Mesenchymal stem cell (in vitro differentiated cells and primary cell): ENCODE measurements around the gene SLC16A10.

Experiments used
- DNase-seq: peaks from one replicate; pipeline ENCODE4 v3.0.0-alpha.2; 2013
- H2AFZ ChIP-seq: one replicate; pipeline ENCODE4 v1.6.1; 2013; ENCODE audit warnings: low read depth, mild to moderate bottlenecking, control low read depth, inconsistent platforms, low read length, moderate library complexity
- H2AK5ac ChIP-seq: 2 replicates; pipeline ENCODE4 v1.6.1; 2013; ENCODE audit warnings: low read length, moderate library complexity, mild to moderate bottlenecking, inconsistent platforms; ENCODE audit not compliant: severe bottlenecking
- H2BK120ac ChIP-seq: one replicate; pipeline ENCODE4 v1.6.1; 2013; ENCODE audit warnings: low read depth, mild to moderate bottlenecking, inconsistent platforms, low read length, moderate library complexity
- H2BK12ac ChIP-seq, 2 experiments: one replicate each; pipeline ENCODE4 v1.6.1; 2013; ENCODE audit warnings: inconsistent platforms in 2 of 2, low read length in 2 of 2, mild to moderate bottlenecking in 2 of 2, moderate library complexity in 2 of 2, control low read depth in 1 of 2
- H2BK15ac ChIP-seq: one replicate; pipeline ENCODE4 v1.6.1; 2013; ENCODE audit warnings: mild to moderate bottlenecking, low read depth, inconsistent platforms; ENCODE audit not compliant: poor library complexity, severe bottlenecking
- H2BK5ac ChIP-seq: 2 replicates; pipeline ENCODE4 v1.6.1; 2013; ENCODE audit warnings: low read depth, mild to moderate bottlenecking, low read length, control low read depth, inconsistent platforms; ENCODE audit not compliant: poor library complexity, severe bottlenecking
- H3K14ac ChIP-seq, 2 experiments: one replicate each; pipeline ENCODE4 v1.6.1; 2013; ENCODE audit warnings: inconsistent platforms in 2 of 2, low read length in 2 of 2, control low read depth in 1 of 2, mild to moderate bottlenecking in 1 of 2, moderate library complexity in 1 of 2
- H3K18ac ChIP-seq, 2 experiments: one replicate each; pipeline ENCODE4 v1.6.1; 2013; ENCODE audit warnings: inconsistent platforms in 2 of 2, low read length in 2 of 2, control low read depth in 1 of 2, low read depth in 1 of 2, mild to moderate bottlenecking in 1 of 2
- H3K23ac ChIP-seq, 2 experiments: one replicate each; pipeline ENCODE4 v1.6.1; 2013; ENCODE audit warnings: inconsistent platforms in 2 of 2, low read length in 2 of 2, mild to moderate bottlenecking in 2 of 2, moderate library complexity in 2 of 2, control low read depth in 1 of 2
- H3K27ac ChIP-seq: 2 replicates; pipeline ENCODE4 v1.5.1; 2013; ENCODE audit warnings: mild to moderate bottlenecking, moderate library complexity, low read length, control low read depth, inconsistent platforms; ENCODE audit not compliant: poor library complexity, severe bottlenecking
- H3K27me3 ChIP-seq, 2 experiments: 2 replicates each; pipeline versions ENCODE4 v1.6.1 to v1.7.0; 2013; ENCODE audit warnings: low read length in 2 of 2, mild to moderate bottlenecking in 2 of 2, moderate library complexity in 2 of 2, control low read depth in 1 of 2, inconsistent platforms in 1 of 2; ENCODE audit not compliant: control insufficient read depth in 1 of 2, insufficient read depth in 1 of 2
- H3K36me3 ChIP-seq, 2 experiments: 2 replicates each; pipeline versions ENCODE4 v1.6.1 to v1.7.0; 2013; ENCODE audit warnings: low read length in 2 of 2, control low read depth in 1 of 2, inconsistent platforms in 1 of 2, low read depth in 1 of 2, mild to moderate bottlenecking in 1 of 2; ENCODE audit not compliant: insufficient read depth in 2 of 2, control insufficient read depth in 1 of 2
- H3K4ac ChIP-seq, 2 experiments: one replicate each; pipeline ENCODE4 v1.6.1; 2013; ENCODE audit warnings: inconsistent platforms in 2 of 2, low read length in 2 of 2, mild to moderate bottlenecking in 2 of 2, moderate library complexity in 2 of 2, control low read depth in 1 of 2, low read depth in 1 of 2
- H3K4me1 ChIP-seq: 2 replicates; pipeline ENCODE4 v1.6.1; 2013; ENCODE audit warnings: low read depth, low read length, control low read depth; ENCODE audit not compliant: control insufficient read depth, insufficient read depth
- H3K4me2 ChIP-seq: 2 replicates; pipeline ENCODE4 v1.6.1; 2013; ENCODE audit warnings: low read length, mild to moderate bottlenecking, inconsistent platforms; ENCODE audit not compliant: poor library complexity, severe bottlenecking
- H3K4me3 ChIP-seq, 2 experiments: 2 replicates each; pipeline versions ENCODE4 v1.5.1 to v1.7.0; 2013; ENCODE audit warnings: low read length in 2 of 2, mild to moderate bottlenecking in 2 of 2, control low read depth in 1 of 2, low read depth in 1 of 2; ENCODE audit not compliant: insufficient read depth in 1 of 2
- H3K79me1 ChIP-seq: replicated peaks from 2 replicates; pipeline ENCODE4 v1.6.1; 2013; ENCODE audit warnings: mild to moderate bottlenecking, control low read depth, low read length, inconsistent platforms; ENCODE audit not compliant: poor library complexity, severe bottlenecking
- H3K9ac ChIP-seq: 2 replicates; pipeline ENCODE4 v1.7.0; 2013; ENCODE audit warnings: mild to moderate bottlenecking, low read length, moderate library complexity
- H3K9me3 ChIP-seq: 2 replicates; pipeline ENCODE4 v1.7.0; 2013; ENCODE audit warnings: mild to moderate bottlenecking, low read length; ENCODE audit not compliant: control insufficient read depth
- H4K8ac ChIP-seq: one replicate; pipeline ENCODE4 v1.6.1; 2013; ENCODE audit warnings: inconsistent platforms, mild to moderate bottlenecking, low read length, moderate library complexity
- H4K91ac ChIP-seq: one replicate; pipeline ENCODE4 v1.6.1; 2013; ENCODE audit warnings: mild to moderate bottlenecking, low read length, inconsistent platforms
- WGBS: methylation state at CpG from one replicate; pipeline ENCODE4 v1.1.7; 2013; ENCODE audit warnings: mixed read lengths; 5-methylcytosine and 5-hydroxymethylcytosine counted together

SLC16A10 gene

GRCh38 chr6:111248789-111249188 is 161.5 kb downstream of the SLC16A10 start:
- no peak overlapping the region for H3K14ac ChIP-seq

GRCh38 chr6:111250791-111251354 is 163.6 kb downstream of the SLC16A10 start:
- H3K9ac ChIP-seq: no peak overlapping the region
- H3K18ac ChIP-seq: no peak overlapping the region
- H3K9me3 ChIP-seq: no peaks in the 10 kb centered on the region
- no peak overlapping the region for H3K14ac ChIP-seq
- H3K23ac ChIP-seq: no peak overlapping the region
- no peak overlapping the region for H3K27ac ChIP-seq
- no peaks in the 10 kb centered on the region for H3K4me1 ChIP-seq
- H4K91ac ChIP-seq: no peak overlapping the region
- no peak overlapping the region for H3K4ac ChIP-seq
- no peak overlapping the region for H2AK5ac ChIP-seq
- H2BK5ac ChIP-seq: no peak overlapping the region
- no peaks in the 10 kb centered on the region for H3K36me3 ChIP-seq
- H2BK15ac ChIP-seq: no peak overlapping the region
- no peak for DNase-seq
- peaks cover 0 to 7% of the 10 kb centered on the region in 2 experiments for H3K27me3 ChIP-seq
- H2BK12ac ChIP-seq: no peak overlapping the region
- no peaks in the 10 kb centered on the region for H3K79me1 ChIP-seq
- no peak overlapping the region for H4K8ac ChIP-seq
- H3K4me3 ChIP-seq: no peak overlapping the region
- 77% methylated on average over 3 of the region's 4 CpGs for WGBS
- no peak overlapping the region for H3K4me2 ChIP-seq
- H2AFZ ChIP-seq: no peak overlapping the region
- no peak overlapping the region for H2BK120ac ChIP-seq

More at GRCh38 chr6:111248789-111249188, 161.5 kb downstream of the SLC16A10 start:
- H3K27me3 ChIP-seq: peaks cover 0 to 1% of the 10 kb centered on the region in 2 experiments
- H2BK5ac ChIP-seq: no peak overlapping the region
- H4K91ac ChIP-seq: no peak overlapping the region
- no peak overlapping the region for H3K4me3 ChIP-seq
- H3K79me1 ChIP-seq: no peaks in the 10 kb centered on the region
- no peak overlapping the region for H3K4me2 ChIP-seq
- no peak overlapping the region for H3K9ac ChIP-seq
- no peak overlapping the region for H3K27ac ChIP-seq
- DNase-seq: no peak
- no peak overlapping the region for H4K8ac ChIP-seq
- no peak overlapping the region for H2BK120ac ChIP-seq
- no peak overlapping the region for H2AK5ac ChIP-seq
- H2AFZ ChIP-seq: no peak overlapping the region
- H3K23ac ChIP-seq: no peak overlapping the region
- no peak overlapping the region for H3K18ac ChIP-seq
- H3K36me3 ChIP-seq: no peaks in the 10 kb centered on the region
- H3K4me1 ChIP-seq: no peaks in the 10 kb centered on the region
- H3K4ac ChIP-seq: no peak overlapping the region
- H2BK15ac ChIP-seq: no peak overlapping the region
- H2BK12ac ChIP-seq: no peak overlapping the region
- H3K9me3 ChIP-seq: no peaks in the 10 kb centered on the region

DNA sequence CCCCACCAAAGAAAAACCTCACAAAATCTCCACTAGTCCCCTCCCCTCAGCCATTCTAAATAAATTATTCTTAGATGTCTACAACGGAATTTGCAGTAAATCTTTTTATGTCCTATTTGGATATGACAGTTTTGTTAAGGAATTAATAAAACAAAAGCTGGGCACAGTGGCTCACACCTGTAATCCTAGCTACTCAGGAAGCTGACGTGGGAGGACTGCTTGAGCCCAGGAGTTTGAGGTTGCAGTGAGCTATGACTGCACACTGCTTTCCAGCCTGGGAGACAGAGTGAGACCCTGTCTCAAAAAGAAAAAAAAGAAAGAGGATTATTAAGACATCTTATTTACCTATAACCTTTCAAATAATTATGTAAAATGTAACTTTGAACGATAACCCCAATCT is 165.4 kb downstream of the SLC16A10 start:
- H2AFZ ChIP-seq: no peak overlapping the region
- H2AK5ac ChIP-seq: no peak overlapping the region
- H4K8ac ChIP-seq: no peak overlapping the region
- WGBS: 83% methylated on average over 1 of the region's 3 CpGs
- H3K18ac ChIP-seq: no peak overlapping the region
- no peaks in the 10 kb centered on the region for H3K79me1 ChIP-seq
- no peaks in the 10 kb centered on the region for H3K9me3 ChIP-seq
- peaks cover 0 to 7% of the 10 kb centered on the region in 2 experiments for H3K27me3 ChIP-seq
- H2BK15ac ChIP-seq: no peak overlapping the region
- no peak overlapping the region for H3K4me3 ChIP-seq
- no peaks in the 10 kb centered on the region for H3K4me1 ChIP-seq
- H4K91ac ChIP-seq: no peak overlapping the region
- H3K4ac ChIP-seq: no peak overlapping the region
- no peak overlapping the region for H3K14ac ChIP-seq
- no peak overlapping the region for H2BK12ac ChIP-seq
- H3K9ac ChIP-seq: no peak overlapping the region
- DNase-seq: no peak
- no peak overlapping the region for H3K4me2 ChIP-seq
- H2BK5ac ChIP-seq: no peak overlapping the region
- no peak overlapping the region for H2BK120ac ChIP-seq
- H3K27ac ChIP-seq: no peak overlapping the region
- no peaks in the 10 kb centered on the region for H3K36me3 ChIP-seq
- no peak overlapping the region for H3K23ac ChIP-seq

DNA sequence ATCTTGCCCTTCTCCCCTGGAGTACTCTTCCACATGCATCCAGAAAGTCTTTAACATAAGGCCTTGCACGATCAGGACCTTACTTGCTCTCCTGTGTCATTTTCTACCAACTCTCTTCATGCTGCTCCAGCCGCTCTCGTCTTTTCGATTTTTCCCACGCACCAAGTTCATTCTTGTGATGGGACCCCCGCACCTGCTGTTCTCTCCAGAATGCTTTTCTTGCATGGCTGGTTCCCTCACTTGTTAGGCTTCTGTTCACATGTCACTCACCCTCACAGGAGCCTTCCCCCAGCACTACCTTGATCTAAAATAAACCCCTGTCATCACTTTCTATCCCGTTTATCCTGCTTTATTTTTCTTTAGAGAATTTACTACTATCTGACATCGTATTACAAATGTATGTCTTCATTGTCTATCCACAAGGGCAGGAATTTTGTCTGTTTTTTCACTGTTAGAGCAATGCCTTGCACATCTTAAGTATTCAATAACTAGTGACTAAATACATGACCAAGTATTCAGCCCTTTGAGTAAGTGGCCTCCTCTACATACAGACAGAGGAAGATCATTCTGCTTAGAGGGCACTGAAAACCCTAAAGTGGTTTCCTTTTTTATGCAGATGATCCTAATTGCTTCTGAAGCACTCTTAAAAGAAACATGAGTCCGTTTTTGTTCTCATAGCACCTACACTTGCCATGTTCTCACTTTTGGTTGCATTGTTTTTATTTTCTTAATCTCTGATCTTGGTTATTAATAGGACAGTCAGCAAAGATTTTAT is 166.9 kb downstream of the SLC16A10 start:
- no peak overlapping the region for H2AK5ac ChIP-seq
- H2BK5ac ChIP-seq: no peak overlapping the region
- no peak overlapping the region for H3K27ac ChIP-seq
- no peak overlapping the region for H3K4me3 ChIP-seq
- no peak overlapping the region for H3K4me2 ChIP-seq
- WGBS: 60% methylated on average over 9 of the region's 9 CpGs
- H3K9me3 ChIP-seq: no peaks in the 10 kb centered on the region
- no peak overlapping the region for H3K4ac ChIP-seq
- H2AFZ ChIP-seq: no peak overlapping the region
- H3K23ac ChIP-seq: no peak overlapping the region
- no peak overlapping the region for H4K8ac ChIP-seq
- H2BK120ac ChIP-seq: no peak overlapping the region
- peaks cover 0 to 7% of the 10 kb centered on the region in 2 experiments for H3K27me3 ChIP-seq
- H2BK15ac ChIP-seq: no peak overlapping the region
- no peaks in the 10 kb centered on the region for H3K79me1 ChIP-seq
- H3K9ac ChIP-seq: no peak overlapping the region
- no peak for DNase-seq
- H3K36me3 ChIP-seq: no peaks in the 10 kb centered on the region
- H3K14ac ChIP-seq: no peak overlapping the region
- H3K18ac ChIP-seq: no peak overlapping the region
- H2BK12ac ChIP-seq: no peak overlapping the region
- H4K91ac ChIP-seq: no peak overlapping the region
- H3K4me1 ChIP-seq: peaks cover 1% of the 10 kb centered on the region
